Ovary (tissue), 9 donors: Measurements from ENCODE around the gene GCK. TPM values are rescaled to one million over a fixed set of nuclear protein-coding genes. Genes with fewer than 3 reads are reported as not detected.

Source experiments
- DNase-seq, 5 donors: peaks; one replicate each; pipeline ENCODE4 v3.0.0-alpha.2; 2019 to 2020
- H3K27ac ChIP-seq, 2 donors: fragments of 200-600 bp; one replicate each; pipeline versions ENCODE4 v1.5.1 to v1.8.0; 2019 to 2022
- H3K27me3 ChIP-seq: fragments of 200-600 bp; one replicate; pipeline ENCODE4 v1.8.0; 2022
- H3K36me3 ChIP-seq: fragments of 200-600 bp; sonication (generic); one replicate; pipeline ENCODE4 v1.5.1; 2019
- H3K4me1 ChIP-seq: one replicate; pipeline ENCODE4 v1.8.1; 2013; ENCODE audit warnings: mild to moderate bottlenecking, moderate library complexity; ENCODE audit not compliant: insufficient read depth
- H3K4me3 ChIP-seq: fragments of 200-600 bp; sonication (generic); one replicate; pipeline ENCODE4 v1.5.1; 2017
- H3K9me3 ChIP-seq, 2 donors: fragments of 200-600 bp in 1 of 2; sonication (generic) in 1 of 2; one replicate each; pipeline versions ENCODE4 v1.5.1 to v1.8.1; 2013 to 2019; ENCODE audit warnings: mild to moderate bottlenecking in 1 of 2, moderate library complexity in 1 of 2
- CTCF ChIP-seq, 3 donors: fragments of 450-650 bp in 2 of 3; fragments of 200-600 bp in 1 of 3; IDR thresholded peaks; one replicate each; pipeline versions ENCODE4 v1.5.1 to v1.8.0; 2016 to 2022; ENCODE audit warnings: antibody characterized with exemption in 3 of 3, mild to moderate bottlenecking in 1 of 3
- EP300 ChIP-seq: sonication (generic); formaldehyde crosslinking; IDR thresholded peaks from one replicate; pipeline ENCODE4 v1.6.1; 2017; ENCODE audit warnings: antibody characterized with exemption
- POLR2A ChIP-seq: fragments of 450-650 bp; IDR thresholded peaks from one replicate; pipeline ENCODE4 v1.6.1; 2017; ENCODE audit warnings: antibody characterized with exemption, mild to moderate bottlenecking, moderate library complexity
- WGBS, 3 donors: extraction: QIAGEN DNeasy Blood & Tissue Kit in 1 of 3; methylation state at CpG; one replicate each; pipeline versions ENCODE4 v1.1.5 to v1.1.7; 2013 to 2017; 5-methylcytosine and 5-hydroxymethylcytosine counted together
- intact Hi-C, 4 donors: fragments of 100-400 bp; cut with DNase I; formaldehyde crosslinking; loops; one replicate each; pipeline versions ENCODE4 v1.11.0 to v1.15.1; 2022 to 2023
- polyA plus RNA-seq, 2 donors: library from polyadenylated mRNA; stranded (reverse); fragments of 200-250 nt in 1 of 2; fragments of 350-450 nt in 1 of 2; fragmentation: Illumina TruSeq in 1 of 2; extraction: RNeasy Lipid Tissue Mini Kit (QIAGEN cat#74804) in 1 of 2; gene quantifications; one replicate each; pipeline ENCODE4 v1.2.3, GENCODE V29; 2013 to 2014
- total RNA-seq, 7 donors: library from RNA; depleted of rRNA in 2 of 7; stranded (reverse); fragments of >200 nt in 2 of 7; fragmentation: NEBNext Ultra II Directional in 3 of 7; extraction: Animal tissue kit (Norgen Biotek cat#: 25700) in 3 of 7; gene quantifications; one replicate each; pipeline versions ENCODE4 v1.1.0 to v1.2.4, GENCODE V29; 2016 to 2023
- donor health status: DM: no; HTN: no; CAD: no; lungs with moderate emphysema.
- donor health status: DM: no; HTN: no; CAD: no.
- donor health status: Bipolar disorder and iron deficiency.
- donor health status: DM: yes; HTN: yes; CAD: no.
- donor health status: DM: no; HTN: no; CAD: no.
- donor health status: DM: yes; HTN: yes; CAD: no.

Gene GCK
- total and polyA plus RNA-seq, 9 donors, result 0.48 to 2.9 (median 1.3) TPM

- Histone ChIP-seq H3K9me3 (no peaks in the 10 kb centered on the region), H3K36me3 (no peaks in the 10 kb centered on the region), H3K4me3 (no peak overlapping the region), H3K27me3 (no peaks in the 10 kb centered on the region), H3K4me1 (peaks cover 3% of the 10 kb centered on the region), H3K27ac (no peak overlapping the region)
- DNase-seq, result peak in 1 of 5 donors; percentile 59
- no peak for TF ChIP-seq CTCF (IDR thresholded peaks at IDR 0.05)
- TF ChIP-seq POLR2A, result no peak
- TF ChIP-seq EP300, result no peak
- intact Hi-C loops, result no loop called here
- 60 to 73% (median 68%) methylated on average over 41 of the region's 41 CpGs for whole genome bisulfite sequencing, 3 donors
Observed at GRCh38 chr7:44112231-44112996, 76.8 kb downstream of the GCK start.

- no peak for DNase-seq
- H3K4me3 ChIP-seq, result no peak overlapping the region
- 74 to 87% (median 76%) methylated on average over 7 to 16 of the region's 16 CpGs for WGBS, 3 donors
- no peaks in the 10 kb centered on the region for H3K36me3 ChIP-seq
- peaks cover 5% of the 10 kb centered on the region for H3K4me1 ChIP-seq
- H3K27ac ChIP-seq, result no peak overlapping the region
- no peak for TF ChIP-seq EP300
- no peak for TF ChIP-seq POLR2A
- no peak for TF ChIP-seq CTCF (IDR thresholded peaks at IDR 0.05)
- H3K27me3 ChIP-seq, result no peaks in the 10 kb centered on the region
- no peaks in the 10 kb centered on the region for H3K9me3 ChIP-seq
- intact Hi-C loops, result no loop called here
Observed at GRCh38 chr7:44111761-44112160, 77.5 kb downstream of the GCK start.

GRCh38 chr7:44110719-44111635 is 78.3 kb downstream of the GCK start:
- Histone ChIP-seq H3K36me3 (no peaks in the 10 kb centered on the region), H3K9me3 (no peaks in the 10 kb centered on the region), H3K4me3 (no peak overlapping the region), H3K4me1 (peaks cover 12% of the 10 kb centered on the region), H3K27me3 (no peaks in the 10 kb centered on the region), H3K27ac (no peak overlapping the region)
- intact Hi-C loops, result no loop called here
- TF ChIP-seq EP300 (no peak), POLR2A (no peak), CTCF (IDR thresholded peaks at IDR 0.05) (no peak)
- DNase-seq, result peak in 1 of 5 donors; percentile 50
- 69 to 76% (median 70%) methylated on average over 26 to 27 of the region's 27 CpGs for WGBS, 3 donors

- Histone ChIP-seq H3K27ac (no peak overlapping the region), H3K9me3 (no peaks in the 10 kb centered on the region), H3K4me3 (no peak overlapping the region), H3K27me3 (no peaks in the 10 kb centered on the region), H3K36me3 (no peaks in the 10 kb centered on the region), H3K4me1 (peaks cover 16% of the 10 kb centered on the region)
- 85 to 88% (median 88%) methylated on average over 18 of the region's 18 CpGs for WGBS, 3 donors
- intact Hi-C loops, result loop anchor here in 1 of 4 donors (5.0 kb wide), 1 partner anchor 38 kb away; no protein-coding TSS in a partner anchor
- no peak for DNase-seq
- no peak for TF ChIP-seq POLR2A
- TF ChIP-seq EP300, result no peak
- no peak for TF ChIP-seq CTCF (IDR thresholded peaks at IDR 0.05)
Observed at GRCh38 chr7:44109991-44110390, 79.2 kb downstream of the GCK start.
